K562 (cell line): ENCODE data around the gene AGPAT1. TPM values are rescaled to one million over a fixed set of nuclear protein-coding genes. Genes with fewer than 3 reads are reported as not detected.

Experiments
- CEBPG ChIP-seq, 3 experiments: fragments of 200-800 bp in 1 of 3; sonication (Bioruptor generic) in 1 of 3; sonication (generic) in 1 of 3; formaldehyde crosslinking in 1 of 3; IDR thresholded peaks in 2 of 3; conservative IDR thresholded peaks in 1 of 3; 2 replicates each; pipeline versions ENCODE4 v1.6.1 to v1.8.0; 2016 to 2022; ENCODE audit warnings: missing compliant biosample characterization in 2 of 3, missing genetic modification characterization in 2 of 3, mild to moderate bottlenecking in 1 of 3, missing genetic modification reagents in 1 of 3
- CTBP1 ChIP-seq: fragments of 450-650 bp; IDR thresholded peaks from 2 replicates; pipeline ENCODE4 v1.6.1; 2016; ENCODE audit warnings: borderline replicate concordance
- E4F1 ChIP-seq: fragments of 250-450 bp; sonication (Bioruptor Pico); IDR thresholded peaks from 2 replicates; pipeline ENCODE4 v1.5.0; 2021; ENCODE audit warnings: mild to moderate bottlenecking, borderline replicate concordance
- ELF4 ChIP-seq: fragments of 450-650 bp; formaldehyde crosslinking; IDR thresholded peaks from 2 replicates; pipeline ENCODE4 v1.4.0; 2022; ENCODE audit warnings: missing genetic modification characterization
- EP400 ChIP-seq: fragments of 450-650 bp; IDR thresholded peaks from 2 replicates; pipeline ENCODE4 v1.6.1; 2017; ENCODE audit warnings: antibody characterized with exemption, mild to moderate bottlenecking, moderate library complexity
- HOXB6 ChIP-seq: fragments of 250-450 bp; sonication (Bioruptor Pico); IDR thresholded peaks from 2 replicates; pipeline ENCODE4 v1.5.1; 2022; ENCODE audit warnings: mild to moderate bottlenecking, borderline replicate concordance
- NKRF ChIP-seq: fragments of 450-650 bp; IDR thresholded peaks from 2 replicates; pipeline ENCODE4 v1.6.1; 2016; ENCODE audit warnings: borderline replicate concordance
- SIRT6 ChIP-seq: IDR thresholded peaks from one replicate; pipeline ENCODE4 v1.6.1; 2012; ENCODE audit warnings: low read depth, mild to moderate bottlenecking, control low read depth, inconsistent platforms, low read length, moderate library complexity
- TRIM28 ChIP-seq: fragments of 450-650 bp; IDR thresholded peaks from 2 replicates; pipeline ENCODE4 v1.6.1; 2017
- USF2 ChIP-seq: sonication (generic); formaldehyde crosslinking; IDR thresholded peaks from 2 replicates; pipeline ENCODE4 v1.5.0; 2020; ENCODE audit warnings: missing genetic modification reagents
- ZBTB7A ChIP-seq: IDR thresholded peaks from 2 replicates; pipeline ENCODE4 v1.6.1; 2011; ENCODE audit warnings: low read depth, mild to moderate bottlenecking, low read length, moderate library complexity, borderline replicate concordance; ENCODE audit not compliant: control insufficient read depth
- ZBTB9 ChIP-seq: fragments of 450-650 bp; formaldehyde crosslinking; IDR thresholded peaks from 2 replicates; pipeline ENCODE4 v1.4.0; 2020; ENCODE audit warnings: mild to moderate bottlenecking, moderate library complexity
- ZNF143 ChIP-seq: sonication (generic); formaldehyde crosslinking; IDR thresholded peaks from 2 replicates; pipeline ENCODE4 v1.9.0; 2022; ENCODE audit warnings: mild to moderate bottlenecking, missing genetic modification reagents
- ZNF174 ChIP-seq: fragments of 250-450 bp; sonication (Bioruptor Pico); IDR thresholded peaks from 2 replicates; pipeline ENCODE4 v1.4.0; 2020; ENCODE audit warnings: mild to moderate bottlenecking
- ZNF274 ChIP-seq: IDR thresholded peaks from 2 replicates; pipeline ENCODE4 v1.6.1; 2011; ENCODE audit warnings: low read depth, mild to moderate bottlenecking, low read length, moderate library complexity, borderline replicate concordance
- ZNF347 ChIP-seq: fragments of 450-650 bp; formaldehyde crosslinking; IDR thresholded peaks from 2 replicates; pipeline ENCODE4 v1.4.0; 2020; ENCODE audit warnings: low read depth, mild to moderate bottlenecking, moderate library complexity
- ZNF395 ChIP-seq: fragments of 200-800 bp; sonication (Bioruptor generic); IDR thresholded peaks from 2 replicates; pipeline ENCODE4 v1.6.1; 2017; ENCODE audit warnings: missing genetic modification characterization, missing compliant biosample characterization
- ZSCAN29 ChIP-seq: fragments of 450-650 bp; IDR thresholded peaks from 2 replicates; pipeline ENCODE4 v1.6.1; 2017
- ZSCAN32 ChIP-seq: fragments of 450-650 bp; formaldehyde crosslinking; IDR thresholded peaks from 2 replicates; pipeline ENCODE4 v1.4.0; 2020; ENCODE audit warnings: mild to moderate bottlenecking, moderate library complexity
- polyA plus RNA-seq, 8 experiments: library from polyadenylated mRNA; depleted of rRNA in 4 of 8; stranded (reverse) in 5 of 8; unstranded in 3 of 8; fragments of >200 nt; fragmentation: Nextera tagmentation in 2 of 8; fragmentation: Illumina TruSeq in 1 of 8; extraction: Ambion mirVana in 2 of 8; extraction: Trizol in 1 of 8; gene quantifications; 2 replicates each; pipeline versions ENCODE4 v1.2.1 to v1.2.3, GENCODE V29; 2011 to 2014; ENCODE audit warnings: inconsistent platforms in 1 of 8, missing spikeins in 1 of 8
- total RNA-seq, 7 experiments: library from RNA; depleted of rRNA in 6 of 7; stranded (reverse); fragments of >200 nt in 6 of 7; fragmentation: Illumina TruSeq in 2 of 7; extraction: Trizol in 2 of 7; gene quantifications; 2 replicates each; pipeline versions ENCODE4 v1.2.1 to v1.2.3, GENCODE V29; 2011 to 2021; ENCODE audit warnings: low replicate concordance in 1 of 7

Gene AGPAT1
- total and polyA plus RNA-seq, 9 of the 15 experiments (the other 6 are each of a cell fraction or from before 2014, with no cell fraction given): 37.9 to 176 (median 69.4) TPM

GRCh38 chr6:32195902-32196681 is 20.2 kb upstream of the AGPAT1 start (continued):
- TF ChIP-seq TRIM28: no peak
- TF ChIP-seq ZSCAN32 (CRISPR knock-in tag): peak; percentile 14; the same call in 1 of the 2 replicates
- no peak for TF ChIP-seq ZNF274
- no peak for TF ChIP-seq SIRT6
- no peak for TF ChIP-seq E4F1 (CRISPR knock-in tag)
- TF ChIP-seq USF2 (CRISPR knock-in tag): no peak
- peak; percentile 91; the same call in 1 of the 2 replicates for TF ChIP-seq ZNF395 (CRISPR knock-in tag)
- TF ChIP-seq CEBPG (CRISPR knock-in tag; IDR thresholded peaks at IDR 0.05): 0 out of 2 replicates have a peak, but pooled peaks have one; percentile 24
- no peak for TF ChIP-seq CEBPG (tag; conservative IDR thresholded peaks at IDR 0.05 in 1 of 2, IDR thresholded peaks at IDR 0.05 in 1 of 2)
- peak; percentile 58; the same call in 1 of the 2 replicates for TF ChIP-seq ZBTB7A
- no peak; the same call in 1 of the 2 replicates for TF ChIP-seq CTBP1
- peak; percentile 49; the same call in 1 of the 2 replicates for TF ChIP-seq ZBTB9 (CRISPR knock-in tag)
- peak; percentile 48; the same call in 1 of the 2 replicates for TF ChIP-seq ELF4 (CRISPR knock-in tag)
- TF ChIP-seq ZSCAN29: no peak
- TF ChIP-seq NKRF: peak; percentile 84
- TF ChIP-seq HOXB6 (CRISPR knock-in tag): no peak
- TF ChIP-seq EP400: peak; percentile 85
- TF ChIP-seq ZNF347 (CRISPR knock-in tag): no peak
- TF ChIP-seq ZNF174 (CRISPR knock-in tag): no peak
- TF ChIP-seq ZNF143 (CRISPR knock-in tag): no peak
